GM20000 (cell line): Measurements from ENCODE around the gene HINT2.

ENCODE experiments used
- DNase-seq: peaks from one replicate; pipeline ENCODE4 v3.0.0; 2012; ENCODE audit warnings: low spot score
- CTCF ChIP-seq: IDR thresholded peaks from 2 replicates; pipeline ENCODE4 v1.5.1; 2012; ENCODE audit warnings: mild to moderate bottlenecking, control low read depth; ENCODE audit errors: extremely low read depth, missing control alignments

HINT2 gene

GRCh38 chr9:35814841-35815543 lies at the start of gene HINT2:
TSS of gene HINT2 (minus strand) at chr9:35815042. CDS start at chr9:35814979, 63 bp downstream.
- no peak for TF ChIP-seq CTCF
- peak; percentile 96 for DNase-seq

DNA sequence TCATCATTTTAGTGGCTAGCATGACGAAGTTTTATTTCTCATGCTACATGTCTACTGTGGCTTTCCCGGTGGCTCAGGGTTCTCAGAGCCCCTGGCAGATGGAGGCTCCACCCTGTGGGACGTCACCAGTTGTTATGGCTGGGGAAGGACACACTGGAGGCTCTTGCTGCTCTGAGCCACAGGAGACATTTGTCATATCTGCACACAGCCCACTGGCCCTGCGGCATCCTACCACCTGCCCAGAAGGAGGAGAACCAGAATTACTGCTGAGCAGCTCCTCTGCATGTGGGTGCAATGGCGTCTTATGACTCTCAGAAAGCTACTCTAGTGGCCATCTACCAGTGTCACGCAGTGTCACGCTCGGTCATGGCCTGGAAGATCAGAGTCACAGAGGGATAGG lies 48.7 kb upstream of the HINT2 start:
- peak; percentile 4 for DNase-seq
- TF ChIP-seq CTCF = no peak

DNA sequence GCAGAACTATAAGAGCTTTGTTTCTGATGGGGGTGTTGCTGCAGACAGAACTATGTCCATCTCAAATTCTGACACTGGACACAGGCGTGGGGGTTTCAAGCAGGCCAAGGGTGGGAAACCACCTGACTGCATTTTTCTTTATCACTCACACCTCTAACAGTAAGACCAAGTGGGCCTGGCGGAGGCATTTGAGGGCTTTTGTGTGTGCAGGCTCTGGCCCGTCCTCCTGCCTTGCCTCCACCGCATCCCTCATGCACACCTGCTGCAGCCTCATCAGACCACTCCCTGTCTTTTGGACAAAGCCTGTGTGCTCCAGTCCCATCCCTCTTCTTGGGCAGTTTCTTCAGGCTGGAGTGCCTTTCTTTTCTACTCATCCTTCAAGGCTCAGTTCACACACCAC lies 47.5 kb upstream of the HINT2 start:
- no peak for TF ChIP-seq CTCF
- DNase-seq = no peak

GRCh38 chr9:35861161-35861897 lies 46.5 kb upstream of the HINT2 start:
- no peak for TF ChIP-seq CTCF
- no peak for DNase-seq

- TF ChIP-seq CTCF = no peak
- DNase-seq = no peak
These were observed 45.1 kb upstream of the HINT2 start for GRCh38 chr9:35859990-35860339.

GRCh38 chr9:35859310-35859989 lies 44.6 kb upstream of the HINT2 start:
- DNase-seq = no peak
- no peak for TF ChIP-seq CTCF

- DNase-seq = no peak
These were observed 43.6 kb upstream of the HINT2 start for GRCh38 chr9:35858458-35858857.

More at GRCh38 chr9:35858458-35858857, 43.6 kb upstream of the HINT2 start:
- no peak for TF ChIP-seq CTCF
